Measurements from ENCODE around the gene IGF1.

IGF1 gene

DNA sequence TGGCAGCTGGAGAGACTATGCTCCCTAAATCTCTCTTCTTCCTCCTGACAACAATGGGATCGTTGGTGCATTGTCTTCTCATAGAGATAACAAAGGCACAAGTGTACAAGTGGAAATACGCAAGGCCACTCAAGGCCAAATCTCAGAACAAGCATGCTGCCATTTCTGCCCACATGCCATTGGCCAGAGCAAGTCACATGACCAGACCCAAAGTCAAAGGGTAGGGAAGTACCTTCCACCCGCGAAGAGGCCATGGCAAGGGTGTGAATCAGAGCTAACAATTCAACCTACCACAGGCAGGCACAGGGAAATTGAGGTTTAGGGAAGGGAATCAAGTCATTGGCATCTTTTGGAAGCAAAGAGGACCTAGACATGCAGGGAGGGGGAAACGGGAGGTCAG, 38.5 kb upstream of the IGF1 start:
- no peak for DNase-seq (ENCODE audit: low read depth in 2 of 2)
- H3K4me3 ChIP-seq (replicated peaks in 1 of 2; ENCODE audit: low read depth in 2 of 2, low read length in 2 of 2): no peak overlapping the region
- TF ChIP-seq, protein P1, sequence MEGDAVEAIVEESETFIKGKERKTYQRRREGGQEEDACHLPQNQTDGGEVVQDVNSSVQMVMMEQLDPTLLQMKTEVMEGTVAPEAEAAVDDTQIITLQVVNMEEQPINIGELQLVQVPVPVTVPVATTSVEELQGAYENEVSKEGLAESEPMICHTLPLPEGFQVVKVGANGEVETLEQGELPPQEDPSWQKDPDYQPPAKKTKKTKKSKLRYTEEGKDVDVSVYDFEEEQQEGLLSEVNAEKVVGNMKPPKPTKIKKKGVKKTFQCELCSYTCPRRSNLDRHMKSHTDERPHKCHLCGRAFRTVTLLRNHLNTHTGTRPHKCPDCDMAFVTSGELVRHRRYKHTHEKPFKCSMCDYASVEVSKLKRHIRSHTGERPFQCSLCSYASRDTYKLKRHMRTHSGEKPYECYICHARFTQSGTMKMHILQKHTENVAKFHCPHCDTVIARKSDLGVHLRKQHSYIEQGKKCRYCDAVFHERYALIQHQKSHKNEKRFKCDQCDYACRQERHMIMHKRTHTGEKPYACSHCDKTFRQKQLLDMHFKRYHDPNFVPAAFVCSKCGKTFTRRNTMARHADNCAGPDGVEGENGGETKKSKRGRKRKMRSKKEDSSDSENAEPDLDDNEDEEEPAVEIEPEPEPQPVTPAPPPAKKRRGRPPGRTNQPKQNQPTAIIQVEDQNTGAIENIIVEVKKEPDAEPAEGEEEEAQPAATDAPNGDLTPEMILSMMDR (IDR thresholded peaks at IDR 0.05; ENCODE audit: low read depth, low read length): no peak

DNA sequence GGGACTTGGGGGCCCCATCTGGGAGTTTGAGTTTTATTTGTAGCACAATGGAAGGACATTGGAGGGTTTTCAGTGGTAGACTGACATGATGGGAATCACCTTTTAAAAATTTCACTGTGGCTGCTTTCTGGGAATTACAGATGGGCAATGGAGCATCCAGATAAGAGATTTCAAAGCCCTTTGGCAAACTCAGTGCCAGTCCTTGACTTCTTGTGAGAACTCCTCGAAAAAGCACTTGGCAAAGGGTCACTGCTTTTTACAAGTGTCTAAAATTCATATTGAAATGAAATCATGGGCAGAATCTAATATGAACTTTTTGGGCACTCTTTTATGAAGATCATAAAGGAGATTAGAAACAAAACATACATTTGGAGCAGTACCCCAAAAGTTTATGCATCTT, 34.3 kb upstream of the IGF1 start:
- no peak for DNase-seq (ENCODE audit: low read depth in 2 of 2)
- TF ChIP-seq, protein P1 (IDR thresholded peaks at IDR 0.05; ENCODE audit: low read depth, low read length): no peak
- H3K4me3 ChIP-seq (replicated peaks in 1 of 2; ENCODE audit: low read depth in 2 of 2, low read length in 2 of 2): no peak overlapping the region

DNA sequence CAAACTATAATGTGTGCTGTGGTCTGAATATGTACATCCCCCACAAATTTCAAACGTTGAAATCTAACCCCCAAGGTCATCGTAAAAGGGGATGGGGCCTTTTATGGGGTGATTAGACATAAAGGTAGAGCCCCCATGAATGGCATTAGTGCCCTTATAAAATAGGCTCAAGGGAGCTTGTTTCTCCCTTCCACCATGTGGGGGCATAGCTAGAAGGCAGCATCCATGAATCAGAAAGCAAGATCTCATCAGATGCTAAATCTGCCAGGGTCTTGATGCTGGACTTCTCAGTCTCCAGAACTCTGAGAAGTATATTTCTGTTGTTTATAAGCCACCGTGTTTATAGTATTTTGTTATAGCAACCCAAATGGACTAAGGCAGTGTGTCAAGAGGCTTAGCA, 33.4 kb upstream of the IGF1 start:
- H3K4me3 ChIP-seq (replicated peaks in 1 of 2; ENCODE audit: low read depth in 2 of 2, low read length in 2 of 2): no peak overlapping the region
- DNase-seq (ENCODE audit: low read depth in 2 of 2): no peak
- TF ChIP-seq, protein P1 (IDR thresholded peaks at IDR 0.05; ENCODE audit: low read depth, low read length): no peak

DNA sequence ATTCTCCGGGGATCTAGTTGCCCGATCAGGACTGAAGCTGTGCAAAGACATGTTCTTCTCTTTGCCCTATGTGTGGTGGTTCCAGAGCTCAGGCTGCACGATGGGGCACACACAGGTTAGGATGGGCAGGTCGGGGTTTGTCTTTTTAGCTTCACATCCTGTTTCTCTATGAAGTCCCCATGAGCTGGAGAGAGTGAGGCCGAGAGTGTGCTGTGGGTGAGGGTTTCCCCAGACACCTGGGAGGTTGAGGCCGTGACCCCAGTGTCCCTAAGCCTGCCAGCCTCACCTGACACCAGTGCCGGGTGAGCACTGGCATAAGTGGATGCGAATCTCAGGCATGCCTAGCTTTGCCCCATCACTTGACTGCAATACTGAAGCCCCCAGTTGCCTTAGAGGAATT, 32.9 kb upstream of the IGF1 start:
- TF ChIP-seq, protein P1 (IDR thresholded peaks at IDR 0.05; ENCODE audit: low read depth, low read length): no peak
- no peak for DNase-seq (ENCODE audit: low read depth in 2 of 2)
- no peak overlapping the region for H3K4me3 ChIP-seq (replicated peaks in 1 of 2; ENCODE audit: low read depth in 2 of 2, low read length in 2 of 2)

DNA sequence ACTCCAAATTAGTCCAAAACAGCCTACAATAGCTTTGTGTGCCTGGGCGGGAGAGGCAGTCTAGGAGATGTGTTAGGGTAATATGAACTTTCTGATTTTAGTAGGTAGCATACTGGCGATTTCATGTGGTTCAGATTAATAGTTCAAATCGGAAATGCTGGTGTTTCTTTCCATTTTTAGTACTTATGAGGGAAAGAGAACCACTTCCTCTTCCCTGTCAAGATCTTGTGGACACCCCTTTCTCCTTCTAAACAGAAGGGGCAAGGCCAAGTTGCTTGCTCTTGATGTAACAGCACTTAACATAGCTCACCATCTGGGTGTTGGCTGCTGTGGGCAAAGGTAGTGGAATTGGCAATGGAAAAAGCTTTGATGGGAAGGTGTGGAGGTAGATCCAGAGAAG, 32.2 kb upstream of the IGF1 start:
- no peak for DNase-seq (ENCODE audit: low read depth in 2 of 2)
- no peak overlapping the region for H3K4me3 ChIP-seq (replicated peaks in 1 of 2; ENCODE audit: low read depth in 2 of 2, low read length in 2 of 2)
- TF ChIP-seq, protein P1 (IDR thresholded peaks at IDR 0.05; ENCODE audit: low read depth, low read length): no peak

DNA sequence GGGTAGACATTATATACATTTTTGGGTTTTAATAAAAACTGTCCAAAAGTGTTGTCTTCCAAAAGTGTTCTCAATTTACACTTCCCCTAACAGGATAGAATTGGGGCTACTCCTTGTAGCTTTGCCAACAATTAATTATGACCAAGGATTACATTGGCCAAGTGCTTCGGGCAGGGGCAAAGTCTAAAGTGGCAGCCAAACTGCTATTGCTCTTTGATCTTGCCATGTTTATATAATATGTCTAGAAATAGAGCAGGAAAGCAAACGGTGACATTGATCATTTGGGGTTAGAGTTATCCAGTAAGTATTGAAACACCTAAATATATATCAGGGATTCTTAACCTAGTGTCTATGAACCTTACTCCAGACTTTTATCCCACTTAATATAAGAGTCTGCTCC, 31.2 kb upstream of the IGF1 start:
- TF ChIP-seq, protein P1 (IDR thresholded peaks at IDR 0.05; ENCODE audit: low read depth, low read length): no peak
- DNase-seq (ENCODE audit: low read depth in 2 of 2): no peak
- no peak overlapping the region for H3K4me3 ChIP-seq (replicated peaks in 1 of 2; ENCODE audit: low read depth in 2 of 2, low read length in 2 of 2)

DNA sequence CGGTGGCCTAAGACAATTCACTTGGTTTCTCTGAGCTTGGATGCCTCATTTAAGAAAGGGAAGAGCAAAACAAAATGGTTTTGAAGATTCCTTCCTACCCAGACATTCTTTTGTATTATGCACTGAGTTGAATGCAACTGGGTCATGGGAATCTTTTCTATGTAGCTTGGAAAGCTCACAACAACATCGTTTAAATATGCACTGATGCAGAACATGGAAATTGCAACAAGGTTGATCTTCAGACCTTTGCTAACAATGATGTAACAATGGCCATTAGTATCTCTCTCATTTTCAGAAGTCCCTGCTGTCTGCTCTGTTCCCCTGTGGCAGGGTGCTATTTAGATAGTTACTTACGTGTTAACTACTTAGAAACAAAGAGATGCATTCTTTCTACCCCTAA, 30.1 kb upstream of the IGF1 start:
- DNase-seq (ENCODE audit: low read depth in 2 of 2): no peak
- TF ChIP-seq, protein P1 (IDR thresholded peaks at IDR 0.05; ENCODE audit: low read depth, low read length): no peak
- no peak overlapping the region for H3K4me3 ChIP-seq (replicated peaks in 1 of 2; ENCODE audit: low read depth in 2 of 2, low read length in 2 of 2)

Measured in cardiac fibroblast (primary cell).